Measurements from ENCODE around the gene ADCY7. TPM values are rescaled to one million over a fixed set of nuclear protein-coding genes. Genes with fewer than 3 reads are reported as not detected.
"Not testable (repeated sequence)": the region's sequence is repeated elsewhere in the genome, so short reads cannot be mapped to it uniquely, and the experiment has no call there.

ADCY7 gene
- total RNA-seq, 3 donors from 2014 or later (not counting 1 experiment from before 2014, with no cell fraction given) = 479 to 591 (median 512) TPM

- Mint-ChIP-seq H3K4me1 (no peaks in the 10 kb centered on the region), H3K4me3 (no peak overlapping the region), H3K36me3 (no peaks in the 10 kb centered on the region), H3K27ac (no peak overlapping the region), H3K9me3 (no peaks in the 10 kb centered on the region), H3K27me3 (ENCODE audit: low read depth in 2 of 2) (no peaks in the 10 kb centered on the region)
- ATAC-seq = no peak
- H3K4me1 ChIP-seq (ENCODE audit: control insufficient read depth, insufficient read depth, low read length) = no peaks in the 10 kb centered on the region
- TF ChIP-seq CTCF (IDR thresholded peaks at IDR 0.05) = no peak
- no peak overlapping the region for H3K27ac ChIP-seq (ENCODE audit: low read length)
- no peak overlapping the region for H3K4me3 ChIP-seq (ENCODE audit: low read length)
- H3K9me3 ChIP-seq (ENCODE audit: control insufficient read depth, insufficient read depth, low read length) = no peaks in the 10 kb centered on the region
- intact Hi-C loops (cut with micrococcal nuclease) = no loop called here
- H3K36me3 ChIP-seq (ENCODE audit: control insufficient read depth, insufficient read depth, low read length) = no peaks in the 10 kb centered on the region
- no peak for DNase-seq
- H3K27me3 ChIP-seq (ENCODE audit: control insufficient read depth, insufficient read depth, low read length) = no peaks in the 10 kb centered on the region
- 94% methylated on average over 3 of the region's 3 CpGs for WGBS (ENCODE audit: insufficient coverage)
Measured at GRCh38 chr16:50238314-50238713, 28.0 kb upstream of the ADCY7 start.

GRCh38 chr16:50238868-50239301 lies 27.5 kb upstream of the ADCY7 start:
- no peaks in the 10 kb centered on the region for H3K36me3 Mint-ChIP-seq
- no peak for ATAC-seq
- intact Hi-C loops (cut with micrococcal nuclease) = no loop called here

DNA sequence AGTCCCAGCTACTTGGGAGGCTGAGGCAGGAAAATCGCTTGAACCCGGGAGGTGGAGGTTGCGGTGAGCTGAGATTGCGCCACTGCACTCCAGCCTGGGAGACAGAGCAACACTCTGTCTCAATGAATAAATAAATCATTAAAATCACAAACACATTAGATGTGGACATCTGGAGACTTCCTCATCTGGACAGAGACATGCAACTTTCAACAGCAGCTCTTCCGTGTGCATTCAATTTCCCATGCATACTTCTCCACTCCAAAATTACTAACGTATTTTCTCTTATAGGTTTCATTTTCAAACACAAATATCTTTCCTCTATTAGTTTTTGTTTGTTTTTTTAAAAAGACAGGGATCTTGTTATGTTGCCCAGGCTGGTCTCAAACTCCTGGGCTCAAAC lies 23.3 kb upstream of the ADCY7 start:
- H3K36me3 ChIP-seq (ENCODE audit: control insufficient read depth, insufficient read depth, low read length); intact Hi-C loops (cut with micrococcal nuclease); H3K27me3 ChIP-seq (ENCODE audit: control insufficient read depth, insufficient read depth, low read length); H3K4me3 ChIP-seq (ENCODE audit: low read length); H3K27ac ChIP-seq (ENCODE audit: low read length); H3K4me3 Mint-ChIP-seq; H3K27me3 Mint-ChIP-seq (ENCODE audit: low read depth in 2 of 2); H3K36me3 Mint-ChIP-seq; DNase-seq; H3K9me3 Mint-ChIP-seq; ATAC-seq; H3K27ac Mint-ChIP-seq; H3K9me3 ChIP-seq (ENCODE audit: control insufficient read depth, insufficient read depth, low read length): not testable (repeated sequence)
- WGBS (ENCODE audit: insufficient coverage) = 82% methylated on average over 6 of the region's 6 CpGs
- H3K4me1 ChIP-seq (ENCODE audit: control insufficient read depth, insufficient read depth, low read length) = peaks cover 25% of the 10 kb centered on the region
- peaks cover 15 to 27% of the 10 kb centered on the region in 2 donors for H3K4me1 Mint-ChIP-seq

More at GRCh38 chr16:50238868-50239301, 27.5 kb upstream of the ADCY7 start:
- no peaks in the 10 kb centered on the region for H3K9me3 ChIP-seq (ENCODE audit: control insufficient read depth, insufficient read depth, low read length)
- H3K4me3 ChIP-seq (ENCODE audit: low read length) = no peak overlapping the region
- Mint-ChIP-seq H3K4me3 (no peak overlapping the region), H3K27ac (no peak overlapping the region), H3K9me3 (no peaks in the 10 kb centered on the region), H3K27me3 (ENCODE audit: low read depth in 2 of 2) (no peaks in the 10 kb centered on the region), H3K4me1 (no peaks in the 10 kb centered on the region)
- H3K27ac ChIP-seq (ENCODE audit: low read length) = no peak overlapping the region
- WGBS (ENCODE audit: insufficient coverage) = 78% methylated on average over 5 of the region's 5 CpGs
- no peaks in the 10 kb centered on the region for H3K4me1 ChIP-seq (ENCODE audit: control insufficient read depth, insufficient read depth, low read length)
- DNase-seq = no peak
- H3K27me3 ChIP-seq (ENCODE audit: control insufficient read depth, insufficient read depth, low read length) = no peaks in the 10 kb centered on the region
- TF ChIP-seq CTCF (IDR thresholded peaks at IDR 0.05) = no peak
- H3K36me3 ChIP-seq (ENCODE audit: control insufficient read depth, insufficient read depth, low read length) = no peaks in the 10 kb centered on the region

DNA sequence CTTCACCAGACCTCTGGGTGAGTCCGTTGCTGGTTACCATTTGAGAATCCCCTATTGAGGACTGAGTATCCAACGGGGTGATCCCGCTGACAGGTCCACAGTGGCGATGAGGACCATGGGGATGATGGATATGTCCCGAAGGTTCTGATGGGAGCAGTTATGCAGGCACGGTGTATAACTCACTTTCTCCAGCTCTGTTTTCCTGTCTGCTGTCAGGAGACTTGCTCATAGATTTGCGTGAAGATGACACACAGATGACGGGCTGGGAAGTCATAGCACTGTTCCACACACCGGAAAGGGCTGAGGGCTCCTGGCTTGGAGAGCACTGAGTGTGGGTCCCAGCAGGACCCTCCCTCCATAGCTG lies 22.2 kb upstream of the ADCY7 start:
- ATAC-seq = no peak
- Mint-ChIP-seq H3K4me1 (peaks cover 18 to 38% of the 10 kb centered on the region in 2 donors), H3K27ac (no peak overlapping the region), H3K4me3 (no peak overlapping the region), H3K27me3 (ENCODE audit: low read depth in 2 of 2) (no peaks in the 10 kb centered on the region), H3K9me3 (no peaks in the 10 kb centered on the region), H3K36me3 (no peaks in the 10 kb centered on the region)
- Histone ChIP-seq H3K9me3 (ENCODE audit: control insufficient read depth, insufficient read depth, low read length) (no peaks in the 10 kb centered on the region), H3K27me3 (ENCODE audit: control insufficient read depth, insufficient read depth, low read length) (no peaks in the 10 kb centered on the region), H3K4me3 (ENCODE audit: low read length) (no peak overlapping the region), H3K4me1 (ENCODE audit: control insufficient read depth, insufficient read depth, low read length) (peaks cover 25% of the 10 kb centered on the region), H3K36me3 (ENCODE audit: control insufficient read depth, insufficient read depth, low read length) (no peaks in the 10 kb centered on the region), H3K27ac (ENCODE audit: low read length) (no peak overlapping the region)
- TF ChIP-seq CTCF (IDR thresholded peaks at IDR 0.05) = no peak
- intact Hi-C loops (cut with micrococcal nuclease) = no loop called here
- no peak for DNase-seq
- 97% methylated on average over 9 of the region's 9 CpGs for WGBS (ENCODE audit: insufficient coverage)

All from natural killer cell (primary cell).